GM18907 (cell line): ENCODE data around the gene SLC35G3.
"Not testable (repeated sequence)": the region's sequence is repeated elsewhere in the genome, so short reads cannot be mapped to it uniquely, and the experiment has no call there.

ENCODE experiments used
- ATAC-seq: cut with Tn5 transposase; IDR thresholded peaks from one replicate; pipeline ENCODE4 v1.9.1; 2021; ENCODE audit warnings: mild to moderate bottlenecking, moderate library complexity; ENCODE audit not compliant: unreplicated experiment

SLC35G3 gene

GRCh38 chr17:35212668-35213067 lies 18.5 kb upstream of the SLC35G3 start:
- ATAC-seq: no peak

DNA sequence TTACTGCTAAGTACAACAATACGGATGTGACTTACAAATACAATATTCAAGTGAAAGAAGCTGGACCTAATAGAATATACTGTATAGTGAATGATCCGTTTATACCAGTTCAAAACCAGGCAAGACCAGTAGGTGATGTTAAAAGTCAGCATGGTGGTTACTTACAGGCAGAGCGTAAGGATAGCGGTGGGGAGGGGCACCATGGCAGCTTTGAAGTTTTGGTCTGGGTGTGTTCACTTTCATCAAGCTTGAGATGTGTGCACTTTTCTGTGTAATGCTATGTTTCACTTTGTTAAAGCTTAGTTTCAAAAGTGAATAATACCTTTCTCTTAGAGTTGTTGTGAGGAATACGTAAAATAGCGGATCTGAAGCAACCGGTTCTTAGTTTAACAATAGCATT lies 16.5 kb upstream of the SLC35G3 start:
- no peak for ATAC-seq

- ATAC-seq: not testable (repeated sequence)
These were observed 8.4 kb upstream of the SLC35G3 start for GRCh38 chr17:35202582-35202981.

DNA sequence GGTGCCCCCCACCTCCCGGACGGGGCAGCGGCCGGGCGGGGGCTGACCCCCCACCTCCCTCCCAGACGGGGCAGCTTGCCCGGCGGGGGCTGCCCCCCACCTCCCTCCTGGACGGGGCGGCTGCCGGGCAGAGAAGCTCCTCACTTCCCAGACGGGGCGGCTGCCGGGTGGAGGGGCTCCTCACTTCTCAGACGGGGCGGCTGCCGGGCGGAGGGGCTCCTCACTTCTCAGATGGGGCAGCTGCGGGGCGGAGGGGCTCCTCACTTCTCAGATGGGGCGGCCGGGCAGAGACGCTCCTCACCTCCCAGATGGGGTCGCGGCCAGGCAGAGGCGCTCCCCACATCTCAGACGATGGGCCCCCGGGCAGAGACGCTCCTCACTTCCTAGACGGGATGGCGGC lies 869 bp upstream of the SLC35G3 start:
- not testable (repeated sequence) for ATAC-seq

DNA sequence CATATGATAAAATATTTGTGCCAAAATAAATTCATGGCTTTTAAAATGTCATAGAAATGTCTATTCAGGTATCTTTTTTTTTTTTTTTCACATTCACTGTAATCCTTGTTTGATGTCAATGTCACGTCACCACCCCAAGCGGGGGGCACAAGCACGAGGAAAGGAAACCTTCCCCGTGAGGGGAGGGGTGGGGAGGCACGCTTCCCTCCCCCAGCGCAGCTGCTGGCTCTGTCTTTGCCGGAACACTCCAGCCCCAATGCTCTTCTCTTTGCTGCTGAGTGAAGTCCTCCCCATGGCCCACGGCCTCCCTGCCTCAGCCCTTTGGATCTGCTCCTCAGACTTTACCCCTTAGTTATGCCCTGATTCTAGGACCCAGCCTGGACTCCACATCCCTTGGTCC lies 1.5 kb downstream of the SLC35G3 start:
- no peak for ATAC-seq

DNA sequence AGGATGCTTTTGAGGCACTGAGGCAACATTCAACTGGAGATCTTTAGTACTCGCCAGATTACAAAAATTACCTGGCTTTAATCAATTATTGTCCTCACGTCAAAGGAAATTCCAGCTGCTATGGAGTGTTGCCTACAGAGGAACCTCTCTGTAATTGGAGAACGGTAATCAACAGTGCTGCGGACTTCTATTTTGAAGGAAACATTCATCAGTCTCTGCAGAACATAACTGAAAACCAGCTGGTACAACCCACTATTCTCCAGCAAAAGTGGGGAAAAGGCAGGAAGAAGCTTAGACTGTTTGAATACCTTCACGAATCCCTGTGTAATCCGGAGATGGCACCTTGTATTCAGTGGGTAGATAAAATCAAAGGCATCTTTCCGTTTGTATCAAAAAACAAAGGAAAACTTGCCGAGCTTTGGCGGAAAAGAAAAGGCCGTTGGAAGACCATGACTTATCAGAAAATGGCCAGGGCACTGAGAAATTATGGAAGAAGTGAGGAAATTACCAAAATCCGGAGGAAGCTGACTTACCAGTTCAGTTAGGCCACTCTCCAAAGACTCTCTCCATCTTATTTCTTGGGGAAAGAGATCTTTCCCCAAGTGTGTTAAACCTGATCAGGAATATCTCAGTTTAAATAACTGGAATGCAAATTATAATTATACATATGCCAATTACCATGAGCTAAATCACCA lies 3.0 kb downstream of the SLC35G3 start:
- ATAC-seq: no peak

- ATAC-seq: no peak
These were observed 4.9 kb downstream of the SLC35G3 start for GRCh38 chr17:35189291-35189690.

DNA sequence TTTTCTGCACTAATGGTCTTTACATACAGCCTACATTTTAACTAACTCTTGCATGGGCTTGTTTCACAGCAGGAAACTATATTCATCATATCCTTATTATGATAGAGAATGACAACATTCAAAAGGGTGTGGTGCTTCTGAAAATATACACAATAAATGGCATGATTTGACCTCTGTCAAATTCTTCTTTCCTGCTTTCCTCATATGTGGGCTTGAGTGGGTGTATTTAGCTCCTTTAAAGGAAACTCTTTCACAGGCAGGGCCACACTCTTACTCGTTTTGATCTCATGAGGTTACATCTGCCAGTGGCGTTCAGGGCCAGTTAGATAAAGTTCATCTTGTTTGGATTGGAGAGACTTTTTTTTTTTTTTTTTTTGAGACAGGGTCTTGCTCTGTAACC lies 6.1 kb downstream of the SLC35G3 start:
- no peak for ATAC-seq

- no peak for ATAC-seq
These were observed 6.7 kb downstream of the SLC35G3 start for GRCh38 chr17:35187481-35187880.

- ATAC-seq: no peak
These were observed 8.3 kb downstream of the SLC35G3 start for GRCh38 chr17:35185849-35186248.

DNA sequence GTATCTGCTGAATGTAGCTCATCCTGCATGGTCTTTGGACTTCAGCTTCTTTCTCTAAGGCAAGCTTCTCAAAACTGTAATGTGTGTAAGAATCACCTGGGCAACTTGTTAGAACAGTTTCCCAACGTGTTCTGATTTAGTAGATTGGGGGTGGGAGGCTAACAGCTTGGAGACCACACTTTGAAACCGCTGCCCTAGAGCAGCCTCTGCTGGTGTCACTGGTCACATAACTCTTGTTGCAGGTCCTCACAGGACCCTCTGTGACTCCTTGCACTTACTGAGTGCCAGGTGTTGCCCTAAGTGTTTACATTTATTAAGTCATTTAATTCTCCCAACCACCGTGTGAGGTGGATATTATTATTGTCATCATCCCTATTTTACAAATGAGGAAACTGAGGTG lies 9.9 kb downstream of the SLC35G3 start:
- no peak for ATAC-seq

DNA sequence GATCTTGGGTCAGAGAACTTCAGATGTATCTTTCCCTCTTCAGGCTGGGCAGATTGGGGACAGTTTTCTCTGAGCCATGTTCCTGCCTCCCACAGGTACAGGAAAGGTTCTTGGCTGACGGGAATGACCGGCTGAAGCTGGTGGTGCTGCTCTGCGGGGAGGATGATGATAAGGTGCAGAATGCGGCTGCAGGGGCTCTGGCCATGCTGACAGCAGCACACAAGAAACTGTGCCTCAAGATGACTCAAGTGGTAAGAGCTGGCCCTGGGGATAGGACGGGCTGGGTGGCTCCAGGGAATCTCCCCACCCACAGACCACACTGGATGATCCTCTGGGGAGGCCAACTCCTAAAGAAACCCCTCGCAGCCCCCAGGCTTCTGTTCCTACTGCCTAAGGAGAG lies 10.9 kb downstream of the SLC35G3 start:
- no peak for ATAC-seq

DNA sequence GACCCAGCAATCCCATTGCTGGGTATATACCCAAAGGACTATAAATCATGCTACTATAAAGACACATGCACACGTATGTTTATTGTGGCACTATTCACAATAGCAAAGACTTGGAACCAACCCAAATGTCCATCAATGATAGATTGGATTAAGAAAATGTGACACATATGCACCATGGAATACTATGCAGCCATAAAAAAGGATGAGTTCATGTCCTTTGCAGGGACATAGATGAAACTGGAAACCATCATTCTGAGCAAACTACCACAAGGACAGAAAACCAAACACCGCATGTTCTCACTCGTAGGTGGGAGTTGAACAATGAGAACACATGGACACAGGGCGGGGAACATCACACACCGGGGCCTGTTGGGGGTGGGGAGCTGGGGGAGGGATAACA lies 14.8 kb downstream of the SLC35G3 start:
- not testable (repeated sequence) for ATAC-seq

- ATAC-seq: no peak
These were observed 17.3 kb downstream of the SLC35G3 start for GRCh38 chr17:35176897-35177296.

- ATAC-seq: no peak
These were observed 18.4 kb downstream of the SLC35G3 start for GRCh38 chr17:35175638-35176415.

- ATAC-seq: no peak
These were observed 19.3 kb downstream of the SLC35G3 start for GRCh38 chr17:35174835-35175334.

DNA sequence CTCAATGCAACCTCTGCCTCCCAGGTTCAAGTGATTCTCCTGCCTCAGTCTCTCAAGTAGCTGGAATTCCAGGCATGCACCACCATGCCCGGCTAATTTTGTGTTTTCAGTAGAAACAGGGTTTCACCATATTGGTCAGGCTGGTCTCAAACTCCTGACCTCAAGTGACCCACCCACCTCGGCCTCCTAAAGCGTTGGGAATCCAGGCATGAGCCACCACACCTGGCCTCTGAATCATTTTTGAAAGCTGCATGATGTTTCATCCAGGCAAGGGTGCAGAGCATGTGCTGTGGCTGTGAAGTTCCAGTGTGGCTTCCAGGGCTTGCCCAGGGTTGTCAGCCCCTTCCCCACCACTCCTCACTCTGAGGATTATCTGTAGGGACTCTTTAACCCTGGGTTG lies 21.9 kb downstream of the SLC35G3 start:
- not testable (repeated sequence) for ATAC-seq

GRCh38 chr17:35171834-35172233 lies 22.4 kb downstream of the SLC35G3 start:
- ATAC-seq: no peak

DNA sequence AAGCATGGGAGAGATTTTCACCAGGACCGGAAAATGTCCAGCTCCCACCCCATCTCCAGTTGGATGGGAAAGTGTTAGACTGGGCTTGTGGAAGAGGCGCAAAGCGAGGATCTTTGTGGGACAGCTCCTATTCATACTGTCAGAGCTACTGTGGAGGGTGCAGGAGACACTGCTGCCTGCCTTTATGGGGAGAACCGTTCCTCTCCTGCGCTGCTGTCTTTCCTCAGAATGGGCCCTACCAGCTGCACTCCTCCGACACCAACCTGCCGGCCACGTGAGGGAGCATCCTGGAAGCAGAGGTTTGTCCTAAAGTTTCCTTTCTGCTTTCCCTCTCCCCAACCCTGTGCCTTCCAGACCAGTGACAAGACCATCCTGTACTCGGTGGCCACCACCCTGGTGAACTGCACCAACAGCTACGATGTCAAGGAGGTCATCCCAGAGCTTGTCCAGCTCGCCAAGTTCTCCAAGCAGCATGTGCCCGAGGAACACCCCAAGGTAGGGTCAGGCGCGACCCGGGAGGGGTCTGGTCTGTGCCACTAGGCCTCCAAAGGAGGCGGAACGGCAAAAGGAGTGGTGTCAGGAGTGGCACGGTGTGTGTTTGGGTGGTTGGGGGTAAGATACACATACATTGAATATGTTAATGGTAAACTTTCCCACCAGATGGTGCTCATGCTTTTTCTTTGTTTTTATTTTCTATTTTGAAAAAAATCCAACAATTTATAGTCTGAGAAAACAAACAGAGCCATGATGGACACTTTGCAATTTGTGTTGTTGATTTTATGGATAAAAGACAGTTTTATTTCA lies 23.0 kb downstream of the SLC35G3 start:
- no peak for ATAC-seq

DNA sequence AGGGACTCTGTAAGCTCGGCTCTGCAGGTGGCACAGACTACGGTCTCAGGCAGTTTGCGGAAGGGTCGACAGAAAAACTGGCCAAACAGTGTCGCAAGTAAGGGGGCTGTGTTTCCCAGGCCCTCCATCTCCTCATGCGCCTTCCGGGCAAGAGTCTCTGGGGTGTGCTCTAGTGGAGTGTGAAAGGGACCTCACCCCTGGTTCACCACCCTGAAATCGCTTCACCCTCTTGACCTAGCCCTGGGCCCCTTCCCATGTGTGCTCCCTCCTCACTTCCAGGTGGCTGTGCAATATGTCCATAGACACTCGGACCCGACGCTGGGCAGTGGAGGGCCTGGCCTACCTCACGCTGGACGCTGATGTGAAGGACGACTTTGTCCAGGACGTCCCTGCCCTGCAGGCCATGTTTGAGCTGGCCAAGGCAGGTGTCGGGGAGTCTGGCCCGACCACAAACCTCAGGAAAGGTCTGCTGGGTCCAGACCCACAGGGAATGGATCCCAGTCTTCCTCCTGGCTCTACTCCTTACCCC lies 24.3 kb downstream of the SLC35G3 start:
- ATAC-seq: no peak

GRCh38 chr17:35167666-35168065 lies 26.5 kb downstream of the SLC35G3 start:
- ATAC-seq: no peak
